Measurements from ENCODE around the gene NDUFA11.
A peak's percentile ranks its signal among the peaks of the same experiment; 100 is the strongest.

The NDUFA11 gene

GRCh38 chr19:5908773-5909442, 5.3 kb upstream of the NDUFA11 start:
- DNase-seq (ENCODE audit: low spot score) = no peak

- no peak for DNase-seq (ENCODE audit: low spot score)
These were observed 3.7 kb upstream of the NDUFA11 start for GRCh38 chr19:5907241-5907640.

- DNase-seq (ENCODE audit: low spot score) = no peak
These were observed 1.7 kb upstream of the NDUFA11 start for GRCh38 chr19:5905114-5905778.

GRCh38 chr19:5904352-5905113, 943 bp upstream of the NDUFA11 start, which contains the start of gene VMAC:
VMAC (plus strand) TSS chr19:5904872; CDS start chr19:5904891, 19 bp downstream.
- DNase-seq (ENCODE audit: low spot score) = peak; percentile 100

GRCh38 chr19:5903056-5903623, 450 bp downstream of the NDUFA11 start:
- DNase-seq (ENCODE audit: low spot score) = no peak

- DNase-seq (ENCODE audit: low spot score) = no peak
These were observed 2.6 kb downstream of the NDUFA11 start for GRCh38 chr19:5900976-5901375.

- no peak for DNase-seq (ENCODE audit: low spot score)
These were observed 3.7 kb downstream of the NDUFA11 start for GRCh38 chr19:5899728-5900526.

- no peak for DNase-seq (ENCODE audit: low spot score)
These were observed 6.2 kb downstream of the NDUFA11 start for GRCh38 chr19:5897189-5897969.

GRCh38 chr19:5896365-5897076, 7.1 kb downstream of the NDUFA11 start:
- DNase-seq (ENCODE audit: low spot score) = no peak

- DNase-seq (ENCODE audit: low spot score) = no peak
These were observed 7.7 kb downstream of the NDUFA11 start for GRCh38 chr19:5895890-5896289.

GRCh38 chr19:5895409-5895808, 8.2 kb downstream of the NDUFA11 start:
- DNase-seq (ENCODE audit: low spot score) = no peak

GRCh38 chr19:5894704-5895349, 8.8 kb downstream of the NDUFA11 start:
- DNase-seq (ENCODE audit: low spot score) = no peak

- no peak for DNase-seq (ENCODE audit: low spot score)
These were observed 9.5 kb downstream of the NDUFA11 start for GRCh38 chr19:5893907-5894703.

GRCh38 chr19:5893296-5893903, 10.2 kb downstream of the NDUFA11 start:
- DNase-seq (ENCODE audit: low spot score) = no peak

- no peak for DNase-seq (ENCODE audit: low spot score)
These were observed 10.8 kb downstream of the NDUFA11 start for GRCh38 chr19:5892772-5893275.

GRCh38 chr19:5891938-5892771, 11.4 kb downstream of the NDUFA11 start:
- DNase-seq (ENCODE audit: low spot score) = no peak

GRCh38 chr19:5891572-5891937, 12.0 kb downstream of the NDUFA11 start:
- DNase-seq (ENCODE audit: low spot score) = no peak
